ENCODE results near the gene OR5K2.

OR5K2 gene

DNA sequence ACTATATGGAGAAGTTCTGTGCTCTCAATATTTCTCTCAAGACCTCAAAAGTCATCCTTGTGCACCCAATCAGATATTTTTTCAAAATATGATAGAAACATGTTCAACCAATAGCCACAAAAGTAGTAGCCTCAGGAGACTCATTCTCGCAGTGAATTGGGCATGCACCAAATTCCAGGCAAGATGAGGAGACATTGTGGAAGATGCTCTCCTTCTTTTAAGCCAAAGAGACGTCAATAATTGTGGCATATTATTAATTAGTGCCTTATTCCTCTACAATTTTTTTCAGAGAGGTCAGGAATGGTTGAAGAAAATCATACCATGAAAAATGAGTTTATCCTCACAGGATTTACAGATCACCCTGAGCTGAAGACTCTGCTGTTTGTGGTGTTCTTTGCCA lies at the start of gene OR5K2:
TSS of gene OR5K2 (plus strand) at position 301 of the 400 bp plus-strand sequence. CDS start at position 301, 0 bp downstream.
- no peaks in the 10 kb centered on the region for H3K36me3 ChIP-seq (ENCODE audit: insufficient read depth, low read length)
- no peaks in the 10 kb centered on the region for H3K9me3 ChIP-seq (ENCODE audit: control insufficient read depth, insufficient read depth, low read length)
- H3K4me1 ChIP-seq (ENCODE audit: insufficient read depth, low read length), result no peaks in the 10 kb centered on the region
- H3K9ac ChIP-seq (ENCODE audit: low read depth, low read length), result no peak within 1 kb of the TSS

DNA sequence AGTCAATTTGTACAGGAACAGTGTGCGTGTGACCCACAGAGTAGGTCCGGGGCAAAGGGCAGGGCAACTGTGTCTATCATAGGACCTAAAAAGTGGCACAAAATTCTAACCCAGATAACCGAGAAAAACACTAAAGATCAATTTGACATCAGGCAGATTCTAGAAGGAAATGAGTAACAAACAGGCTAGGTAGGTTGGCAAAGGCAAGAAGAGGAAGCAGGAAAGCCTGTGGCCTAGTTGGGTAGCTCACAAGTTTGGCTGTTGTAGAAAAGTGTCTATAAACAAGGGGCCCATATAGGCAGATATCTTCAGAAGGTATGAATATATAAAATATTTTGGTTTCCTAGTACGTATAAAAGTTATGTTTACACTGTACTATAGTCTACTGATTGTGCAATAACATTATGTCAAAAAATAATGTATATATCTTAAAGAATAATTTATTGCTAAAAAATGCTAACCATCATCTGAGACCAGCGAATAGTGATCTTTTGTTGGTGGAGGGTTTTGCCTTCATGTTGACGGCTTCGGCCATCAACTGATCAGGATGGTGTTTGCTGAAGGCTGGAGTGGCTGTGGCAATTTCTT lies 47.8 kb upstream of the OR5K2 start:
- Histone ChIP-seq H3K9me3 (ENCODE audit: control insufficient read depth, insufficient read depth, low read length) (no peaks in the 10 kb centered on the region), H3K9ac (ENCODE audit: low read depth, low read length) (no peak overlapping the region), H3K4me1 (ENCODE audit: insufficient read depth, low read length) (peaks cover 4% of the 10 kb centered on the region; the same call in 1 of the 2 replicates), H3K36me3 (ENCODE audit: insufficient read depth, low read length) (no peaks in the 10 kb centered on the region)

DNA sequence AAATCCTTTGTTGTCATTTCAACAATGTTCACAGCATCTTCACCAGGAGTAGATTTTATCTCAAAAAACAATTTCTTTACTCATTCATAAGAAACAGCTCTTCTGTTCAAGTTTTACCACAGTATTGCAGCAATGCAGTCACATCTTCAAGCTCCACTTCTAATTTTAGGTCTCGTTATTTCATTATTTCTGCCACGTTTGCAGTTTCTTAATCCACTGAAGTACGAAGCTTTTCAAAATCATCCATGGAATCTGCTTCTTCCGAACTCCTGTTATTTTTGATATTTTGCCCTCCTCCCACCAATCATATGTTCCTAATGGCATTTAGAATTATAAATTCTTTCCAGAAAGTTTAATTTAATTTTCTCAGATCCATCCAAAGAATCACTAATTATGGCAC lies 47.1 kb upstream of the OR5K2 start:
- Histone ChIP-seq H3K9ac (ENCODE audit: low read depth, low read length) (no peak overlapping the region), H3K36me3 (ENCODE audit: insufficient read depth, low read length) (no peaks in the 10 kb centered on the region), H3K9me3 (ENCODE audit: control insufficient read depth, insufficient read depth, low read length) (no peaks in the 10 kb centered on the region), H3K4me1 (ENCODE audit: insufficient read depth, low read length) (peaks cover 4% of the 10 kb centered on the region; the same call in 1 of the 2 replicates)

DNA sequence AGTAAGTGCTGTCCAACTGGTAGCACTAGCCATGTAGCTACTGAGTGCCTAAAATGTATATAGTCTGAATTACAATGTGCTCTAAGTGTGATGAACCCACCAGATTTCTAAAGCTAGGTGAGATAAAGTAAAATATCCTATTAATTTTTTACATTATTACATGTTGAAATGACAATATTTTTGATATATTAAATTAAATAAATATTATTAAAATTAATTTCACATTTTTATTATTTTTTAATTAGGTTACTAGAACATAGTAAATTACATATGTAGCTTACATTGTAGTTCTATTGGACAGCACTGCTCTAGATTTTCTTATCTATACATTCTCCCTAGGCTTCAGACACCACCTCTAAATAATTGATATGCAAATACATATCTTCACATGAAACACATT lies 43.7 kb upstream of the OR5K2 start:
- H3K4me1 ChIP-seq (ENCODE audit: insufficient read depth, low read length), result no peaks in the 10 kb centered on the region
- H3K9me3 ChIP-seq (ENCODE audit: control insufficient read depth, insufficient read depth, low read length), result no peaks in the 10 kb centered on the region
- H3K36me3 ChIP-seq (ENCODE audit: insufficient read depth, low read length), result no peaks in the 10 kb centered on the region
- H3K9ac ChIP-seq (ENCODE audit: low read depth, low read length), result no peak overlapping the region

DNA sequence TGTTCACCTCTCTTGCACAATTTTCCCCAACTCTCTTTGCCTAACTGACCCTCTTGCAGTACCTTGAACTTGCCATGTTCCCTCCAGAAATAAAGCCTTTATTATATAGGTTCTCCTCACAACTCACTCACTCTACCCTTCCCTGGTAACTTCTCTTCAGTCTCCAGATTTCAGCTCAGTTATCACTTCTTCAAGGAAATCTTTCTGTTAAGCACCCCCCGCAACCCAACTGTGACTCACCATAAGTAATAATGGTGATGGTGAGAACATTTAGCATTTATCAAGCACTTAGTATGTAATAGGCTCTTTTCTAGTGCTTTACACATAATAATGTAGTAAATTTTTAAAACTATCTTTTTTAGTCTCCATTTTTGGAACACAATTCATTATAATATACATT lies 42.6 kb upstream of the OR5K2 start:
- no peak overlapping the region for H3K9ac ChIP-seq (ENCODE audit: low read depth, low read length)
- no peaks in the 10 kb centered on the region for H3K36me3 ChIP-seq (ENCODE audit: insufficient read depth, low read length)
- no peaks in the 10 kb centered on the region for H3K9me3 ChIP-seq (ENCODE audit: control insufficient read depth, insufficient read depth, low read length)
- no peaks in the 10 kb centered on the region for H3K4me1 ChIP-seq (ENCODE audit: insufficient read depth, low read length)

DNA sequence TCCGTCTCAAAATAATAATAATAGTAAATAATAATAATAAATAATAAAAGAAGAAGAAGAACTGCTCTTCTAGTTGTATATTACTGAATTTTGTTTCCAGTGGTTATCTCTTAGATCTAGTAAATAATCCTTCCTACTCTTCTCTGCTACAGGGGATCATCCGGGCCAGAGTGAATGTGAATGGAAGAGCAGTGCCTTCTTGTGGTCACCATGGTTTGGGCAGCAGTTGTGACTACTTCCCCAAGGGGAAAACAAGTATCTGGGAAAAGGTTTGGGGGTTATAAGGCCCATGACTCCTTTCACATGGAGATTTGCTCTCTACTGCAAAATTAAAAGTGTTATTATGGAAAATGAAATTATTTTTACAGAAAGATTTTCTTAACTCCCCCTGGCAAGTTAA lies 39.9 kb upstream of the OR5K2 start:
- H3K4me1 ChIP-seq (ENCODE audit: insufficient read depth, low read length), result no peaks in the 10 kb centered on the region
- H3K9ac ChIP-seq (ENCODE audit: low read depth, low read length), result no peak overlapping the region
- no peaks in the 10 kb centered on the region for H3K9me3 ChIP-seq (ENCODE audit: control insufficient read depth, insufficient read depth, low read length)
- no peaks in the 10 kb centered on the region for H3K36me3 ChIP-seq (ENCODE audit: insufficient read depth, low read length)

DNA sequence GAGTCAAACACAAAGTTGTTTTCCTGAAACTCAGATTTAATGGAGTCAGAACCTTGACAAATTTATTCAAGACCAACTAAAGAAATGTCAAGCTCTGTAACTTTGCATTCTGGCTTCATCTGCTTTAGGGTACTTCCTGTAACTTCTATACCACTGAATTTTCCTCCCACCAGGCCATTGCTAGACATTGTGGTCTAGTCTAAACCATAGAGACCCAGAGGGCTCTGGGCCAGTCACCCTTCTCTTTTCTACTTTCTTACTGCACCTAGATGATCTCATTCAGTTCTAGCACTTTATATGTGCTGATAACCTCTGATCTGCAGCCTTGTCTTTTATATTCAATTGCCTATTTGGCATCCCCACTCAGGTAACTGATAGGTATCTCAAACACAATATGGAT lies 37.3 kb upstream of the OR5K2 start:
- no peaks in the 10 kb centered on the region for H3K36me3 ChIP-seq (ENCODE audit: insufficient read depth, low read length)
- H3K9me3 ChIP-seq (ENCODE audit: control insufficient read depth, insufficient read depth, low read length), result no peaks in the 10 kb centered on the region
- H3K9ac ChIP-seq (ENCODE audit: low read depth, low read length), result no peak overlapping the region
- H3K4me1 ChIP-seq (ENCODE audit: insufficient read depth, low read length), result no peaks in the 10 kb centered on the region

DNA sequence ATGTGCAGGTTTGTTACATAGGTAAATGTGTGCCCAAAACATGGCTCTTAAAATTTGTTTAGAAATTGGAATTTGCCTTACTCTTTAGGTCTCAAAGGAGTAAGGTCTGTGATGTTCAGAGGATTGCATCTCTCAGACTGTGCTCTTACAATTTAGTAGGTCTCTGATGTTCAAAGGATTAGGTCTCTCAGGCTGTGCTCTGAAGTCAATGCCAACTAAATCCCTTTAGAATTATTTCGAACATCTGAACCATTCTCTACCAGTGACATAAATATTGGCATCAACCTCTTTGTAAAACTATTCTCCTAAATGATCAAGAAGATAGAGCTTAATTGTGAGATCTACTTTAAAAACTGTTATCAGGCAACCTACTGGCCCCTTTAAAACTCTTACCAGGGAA lies 34.6 kb upstream of the OR5K2 start, which contains the start of gene OR5K1:
TSS of gene OR5K1 (plus strand) at position 301 of the 400 bp plus-strand sequence. CDS start 6,376 bp downstream, outside the sequence.
- H3K36me3 ChIP-seq (ENCODE audit: insufficient read depth, low read length), result no peaks in the 10 kb centered on the region
- no peak within 1 kb of the TSS for H3K9ac ChIP-seq (ENCODE audit: low read depth, low read length)
- H3K9me3 ChIP-seq (ENCODE audit: control insufficient read depth, insufficient read depth, low read length), result no peaks in the 10 kb centered on the region
- no peaks in the 10 kb centered on the region for H3K4me1 ChIP-seq (ENCODE audit: insufficient read depth, low read length)

DNA sequence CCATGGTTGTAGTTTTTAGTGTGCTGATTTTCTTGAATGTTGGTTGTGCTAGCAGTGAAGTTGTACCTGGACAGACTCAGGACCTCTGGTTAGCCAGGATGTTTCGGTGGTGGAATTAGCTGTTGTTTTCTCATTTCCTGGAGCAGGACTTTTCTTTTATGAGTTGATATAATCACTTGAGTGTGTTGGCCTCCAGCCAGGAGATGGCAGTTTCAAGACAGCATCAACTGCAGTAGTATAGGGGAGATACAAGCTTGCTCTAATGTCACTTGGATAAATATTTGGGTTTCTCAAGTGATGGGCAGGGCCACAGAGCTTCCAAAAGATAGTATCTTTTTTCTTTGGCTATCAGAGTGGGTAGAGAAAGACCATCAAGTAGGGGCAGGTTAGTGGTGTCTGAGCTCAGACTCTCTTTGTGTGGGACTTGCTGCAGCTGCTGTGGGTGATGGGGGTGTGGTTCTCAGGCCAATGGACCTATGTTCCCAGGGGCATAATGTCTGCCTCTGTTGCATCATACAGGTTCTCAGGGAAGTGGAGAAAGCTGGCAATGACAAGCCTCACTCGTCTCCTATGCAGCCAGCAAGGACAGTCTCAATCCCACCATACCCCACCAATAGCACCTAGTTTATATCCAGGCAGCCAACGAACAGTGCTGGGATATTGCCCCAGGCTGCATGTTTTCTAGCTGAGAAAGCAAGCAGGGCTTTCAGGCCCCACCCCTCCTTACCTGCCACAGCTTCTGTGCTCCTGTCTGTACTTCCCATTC lies 14.6 kb upstream of the OR5K2 start:
- Histone ChIP-seq H3K4me1 (ENCODE audit: insufficient read depth, low read length) (no peaks in the 10 kb centered on the region), H3K36me3 (ENCODE audit: insufficient read depth, low read length) (no peaks in the 10 kb centered on the region), H3K9me3 (ENCODE audit: control insufficient read depth, insufficient read depth, low read length) (no peaks in the 10 kb centered on the region), H3K9ac (ENCODE audit: low read depth, low read length) (no peak overlapping the region)

DNA sequence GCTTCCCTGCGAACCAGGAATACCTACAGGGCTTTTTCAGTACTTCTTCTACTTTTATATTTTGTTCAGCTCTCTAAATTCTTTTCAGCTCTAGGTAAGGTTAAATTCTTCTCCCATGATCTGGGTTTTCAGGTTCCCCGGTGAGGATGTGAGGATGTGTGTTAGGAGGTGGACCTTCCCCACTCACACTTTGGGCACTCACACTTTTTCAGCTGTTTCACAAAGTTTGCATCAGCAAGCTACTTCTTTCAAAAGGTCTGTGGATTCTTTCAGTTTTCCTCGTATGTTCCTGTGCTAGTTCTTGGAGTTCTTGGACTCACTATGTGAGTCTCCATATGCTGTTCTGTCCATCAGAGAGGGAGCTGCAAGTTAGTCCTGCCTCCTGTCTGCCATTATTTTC lies 13.9 kb upstream of the OR5K2 start:
- H3K4me1 ChIP-seq (ENCODE audit: insufficient read depth, low read length), result no peaks in the 10 kb centered on the region
- H3K9me3 ChIP-seq (ENCODE audit: control insufficient read depth, insufficient read depth, low read length), result no peaks in the 10 kb centered on the region; the same call in 1 of the 2 replicates
- H3K36me3 ChIP-seq (ENCODE audit: insufficient read depth, low read length), result no peaks in the 10 kb centered on the region
- H3K9ac ChIP-seq (ENCODE audit: low read depth, low read length), result no peak overlapping the region

DNA sequence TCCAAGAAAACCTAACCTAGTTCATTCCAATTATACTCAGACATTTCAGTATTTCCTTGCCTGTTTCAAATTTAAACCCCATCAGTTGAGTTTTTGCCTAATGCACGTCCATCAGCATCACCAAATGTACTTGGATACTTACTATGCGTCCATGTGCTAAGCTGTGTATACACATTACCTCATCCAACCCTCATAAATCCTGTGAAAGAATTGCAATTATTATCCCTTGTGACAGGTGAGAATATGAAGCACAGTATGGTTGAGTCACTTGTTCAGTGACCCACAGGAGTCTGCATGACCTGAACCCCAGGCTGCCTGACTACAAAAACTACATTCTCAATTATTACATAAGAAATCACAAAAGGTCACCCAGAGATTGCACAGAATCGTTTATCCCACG lies 2.5 kb downstream of the OR5K2 start:
- no peaks in the 10 kb centered on the region for H3K9me3 ChIP-seq (ENCODE audit: control insufficient read depth, insufficient read depth, low read length)
- no peak overlapping the region for H3K9ac ChIP-seq (ENCODE audit: low read depth, low read length)

DNA sequence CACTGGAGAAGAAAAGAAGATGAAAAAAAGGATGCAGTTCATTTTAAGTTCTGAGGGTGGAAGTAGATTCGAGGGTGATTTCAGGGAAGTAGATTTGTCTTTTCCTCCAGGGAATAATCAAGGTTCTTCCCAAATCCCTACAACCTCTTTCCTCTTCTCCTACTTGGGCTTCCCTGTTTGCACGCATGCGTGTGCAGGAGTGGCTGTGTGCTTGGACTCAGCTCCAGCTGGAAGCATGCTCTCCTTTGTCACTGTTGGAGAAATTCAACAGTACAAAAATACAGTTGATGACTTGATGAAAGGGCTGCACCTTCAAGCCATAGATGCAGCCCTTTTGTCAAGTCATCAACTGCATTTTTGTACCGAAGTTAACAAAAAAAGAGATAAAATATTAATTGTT lies 3.8 kb downstream of the OR5K2 start:
- H3K9ac ChIP-seq (ENCODE audit: low read depth, low read length), result no peak overlapping the region
- H3K9me3 ChIP-seq (ENCODE audit: control insufficient read depth, insufficient read depth, low read length), result no peaks in the 10 kb centered on the region
- H3K36me3 ChIP-seq (ENCODE audit: insufficient read depth, low read length), result no peaks in the 10 kb centered on the region
- H3K4me1 ChIP-seq (ENCODE audit: insufficient read depth, low read length), result no peaks in the 10 kb centered on the region

More for the DNA sequence above, 2.5 kb downstream of the OR5K2 start:
- no peaks in the 10 kb centered on the region for H3K36me3 ChIP-seq (ENCODE audit: insufficient read depth, low read length)
- H3K4me1 ChIP-seq (ENCODE audit: insufficient read depth, low read length), result no peaks in the 10 kb centered on the region

DNA sequence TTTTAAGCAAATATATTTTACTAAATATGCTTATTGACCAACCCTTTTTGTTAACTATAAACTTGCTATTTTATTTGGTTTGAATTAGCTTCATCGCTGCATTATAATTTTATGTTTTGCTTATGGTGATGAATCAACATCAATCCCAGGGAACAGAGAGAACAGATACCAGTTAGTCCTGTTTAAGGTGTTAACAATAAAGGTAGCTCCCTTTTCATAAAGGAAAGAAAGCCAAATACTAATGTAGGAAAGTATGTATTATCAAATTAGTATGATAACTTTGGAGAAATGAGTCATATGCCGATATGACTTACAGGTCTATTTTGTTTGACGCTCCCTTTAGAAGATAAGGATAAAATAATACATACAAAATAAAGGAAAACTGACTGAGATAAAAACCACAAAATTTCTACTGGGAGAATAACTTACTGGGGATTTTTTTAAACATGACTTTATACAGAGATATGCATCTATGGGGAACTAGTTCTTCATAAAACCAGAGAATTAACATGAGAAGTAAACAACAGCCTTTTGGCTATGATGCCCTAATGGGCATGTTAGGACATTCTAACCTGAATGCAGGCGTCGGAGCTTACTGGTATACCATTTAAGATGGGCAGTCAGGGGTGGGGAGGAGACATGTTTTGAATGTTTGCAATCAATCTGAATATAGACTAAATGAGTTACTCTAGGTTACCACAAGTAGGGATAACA lies 4.5 kb downstream of the OR5K2 start:
- H3K9ac ChIP-seq (ENCODE audit: low read depth, low read length), result no peak overlapping the region
- no peaks in the 10 kb centered on the region for H3K9me3 ChIP-seq (ENCODE audit: control insufficient read depth, insufficient read depth, low read length)
- H3K36me3 ChIP-seq (ENCODE audit: insufficient read depth, low read length), result no peaks in the 10 kb centered on the region
- no peaks in the 10 kb centered on the region for H3K4me1 ChIP-seq (ENCODE audit: insufficient read depth, low read length)

DNA sequence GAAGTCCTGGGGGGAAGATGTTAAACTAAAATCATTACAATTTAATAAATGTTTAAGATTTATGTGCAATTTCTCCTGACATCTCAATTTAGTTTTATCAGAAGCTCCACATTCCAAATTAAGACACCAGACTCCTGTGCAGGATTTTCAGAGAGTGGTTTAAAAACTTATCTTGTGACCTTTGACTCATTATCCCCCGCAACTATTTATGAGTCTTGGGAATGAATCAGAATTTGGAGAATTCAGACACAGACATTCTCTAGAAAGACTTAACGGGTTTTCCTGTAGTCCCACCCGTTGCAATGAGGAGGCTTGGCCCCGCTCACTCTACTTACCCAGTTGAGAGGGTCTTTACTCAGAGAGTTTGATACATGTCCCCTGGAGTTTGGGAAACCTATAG lies 7.1 kb downstream of the OR5K2 start:
- no peaks in the 10 kb centered on the region for H3K36me3 ChIP-seq (ENCODE audit: insufficient read depth, low read length)
- H3K4me1 ChIP-seq (ENCODE audit: insufficient read depth, low read length), result no peaks in the 10 kb centered on the region
- H3K9ac ChIP-seq (ENCODE audit: low read depth, low read length), result no peak overlapping the region
- H3K9me3 ChIP-seq (ENCODE audit: control insufficient read depth, insufficient read depth, low read length), result no peaks in the 10 kb centered on the region

DNA sequence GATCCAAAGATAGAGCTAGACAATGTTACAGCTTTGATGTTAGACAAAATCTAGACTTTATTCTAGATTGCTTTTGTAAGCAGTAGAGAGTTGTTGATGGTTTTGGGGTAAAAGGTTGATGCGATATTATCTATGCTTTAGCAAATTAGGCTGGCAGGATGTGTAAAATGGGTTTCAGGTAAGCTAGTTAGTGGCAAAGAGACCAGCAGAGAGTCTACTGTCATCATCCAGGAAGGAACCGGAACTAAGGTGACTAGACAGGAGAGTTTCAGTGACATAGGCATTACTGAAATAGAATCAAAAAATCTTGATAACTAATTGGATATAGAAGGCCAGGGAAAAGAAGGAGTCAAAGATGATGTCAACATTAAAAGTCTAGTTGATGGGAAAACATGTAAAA lies 11.1 kb downstream of the OR5K2 start:
- Histone ChIP-seq H3K36me3 (ENCODE audit: insufficient read depth, low read length) (no peaks in the 10 kb centered on the region), H3K9ac (ENCODE audit: low read depth, low read length) (no peak overlapping the region), H3K4me1 (ENCODE audit: insufficient read depth, low read length) (no peaks in the 10 kb centered on the region), H3K9me3 (ENCODE audit: control insufficient read depth, insufficient read depth, low read length) (no peaks in the 10 kb centered on the region)

All from ES-I3 (cell line).